LNCaP clone FGC (cell line): Measurements from ENCODE around the gene MUC5AC.

Experiments used
- DNase-seq: peaks from one replicate; pipeline ENCODE4 v3.0.0-alpha.2; 2011; ENCODE audit warnings: low read depth
- H3K4me3 ChIP-seq: 2 replicates; pipeline ENCODE4 v1.5.1; 2011; ENCODE audit warnings: mild to moderate bottlenecking, low read depth, low read length, control low read depth
- CTCF ChIP-seq: IDR thresholded peaks from 2 replicates; pipeline ENCODE4 v1.5.1; 2012; ENCODE audit warnings: mild to moderate bottlenecking; ENCODE audit not compliant: control insufficient read depth, insufficient read depth; ENCODE audit errors: extremely low read depth

MUC5AC gene

GRCh38 chr11:1221848-1222311, 64.1 kb downstream of the MUC5AC start:
- H3K4me3 ChIP-seq, result no peak overlapping the region
- no peak for TF ChIP-seq CTCF
- no peak for DNase-seq

- DNase-seq, result no peak
- no peak for TF ChIP-seq CTCF
- no peak within 1 kb of the TSS for H3K4me3 ChIP-seq
These were observed 65.0 kb downstream of the MUC5AC start, which contains the start of gene MUC5B for GRCh38 chr11:1222491-1223345. Gene MUC5B, plus strand, starts transcription at chr11:1223066. Its CDS starts 58 bp downstream, at chr11:1223124.

- DNase-seq, result no peak
- no peak overlapping the region for H3K4me3 ChIP-seq
- no peak for TF ChIP-seq CTCF
These were observed 65.8 kb downstream of the MUC5AC start for GRCh38 chr11:1223346-1224110.

GRCh38 chr11:1224111-1224490, 66.3 kb downstream of the MUC5AC start:
- no peak for TF ChIP-seq CTCF
- no peak overlapping the region for H3K4me3 ChIP-seq
- DNase-seq, result no peak

GRCh38 chr11:1224491-1225385, 67.0 kb downstream of the MUC5AC start:
- H3K4me3 ChIP-seq, result no peak overlapping the region
- no peak for TF ChIP-seq CTCF
- DNase-seq, result no peak
